ENCODE measurements around the gene KIF4A.
"Not testable (repeated sequence)": the region's sequence is repeated elsewhere in the genome, so short reads cannot be mapped to it uniquely, and the experiment has no call there.

The KIF4A gene

DNA sequence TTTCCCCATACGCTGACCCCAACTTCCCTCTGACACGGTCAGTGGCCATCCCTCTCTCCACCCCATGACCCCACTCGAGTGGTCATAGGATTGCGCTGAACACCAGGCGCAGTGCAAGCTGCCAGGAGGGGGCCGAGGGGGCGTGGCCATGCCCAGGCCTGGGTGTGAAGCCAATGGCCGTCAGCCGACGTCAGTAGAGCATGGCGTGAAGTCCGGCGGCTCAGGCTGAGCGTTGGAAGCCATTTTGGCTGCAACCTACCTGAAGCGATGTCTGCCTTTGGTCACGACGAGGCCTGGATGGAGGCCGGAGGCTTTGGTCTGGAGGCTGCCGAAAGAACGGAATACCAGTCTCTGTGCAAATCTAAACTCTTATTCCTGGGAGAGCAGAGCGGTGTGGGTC, 8.0 kb upstream of the KIF4A start, which contains the start of gene RAB41:
Gene RAB41 (plus strand): TSS at position 222 of the 400 bp plus-strand sequence. CDS start 46 bp downstream, at position 268.
- DNase-seq = no peak

DNA sequence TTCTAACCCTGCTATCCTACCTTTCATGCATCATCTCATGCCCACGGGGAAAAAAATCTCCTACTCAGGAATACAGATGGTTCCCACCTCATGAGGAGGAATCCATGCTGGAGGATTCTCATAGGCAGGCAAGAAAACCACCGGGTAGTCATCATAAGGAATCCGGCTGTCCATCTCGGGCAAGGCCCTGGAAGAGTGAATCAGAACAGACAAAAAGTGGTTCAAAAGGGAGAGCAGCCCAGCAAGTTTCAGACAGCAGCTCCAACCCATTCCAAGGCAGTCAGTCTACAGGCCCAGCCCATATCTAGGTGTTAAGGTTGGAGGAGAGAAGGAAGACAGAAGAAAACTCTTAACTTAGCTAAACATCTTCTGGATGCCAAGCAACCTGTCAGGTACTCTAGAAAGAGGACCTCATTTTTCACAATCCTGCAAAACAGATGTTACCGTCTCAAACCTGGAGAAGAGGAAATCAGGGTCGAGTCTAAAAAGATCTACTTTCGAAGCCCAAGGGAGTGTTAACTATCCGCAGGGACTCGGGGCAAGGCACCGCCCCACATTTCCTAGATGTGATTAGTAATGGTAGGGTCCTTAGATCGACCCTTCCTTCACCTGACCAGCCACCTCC, 624 bp upstream of the KIF4A start:
- no peak for DNase-seq

DNA sequence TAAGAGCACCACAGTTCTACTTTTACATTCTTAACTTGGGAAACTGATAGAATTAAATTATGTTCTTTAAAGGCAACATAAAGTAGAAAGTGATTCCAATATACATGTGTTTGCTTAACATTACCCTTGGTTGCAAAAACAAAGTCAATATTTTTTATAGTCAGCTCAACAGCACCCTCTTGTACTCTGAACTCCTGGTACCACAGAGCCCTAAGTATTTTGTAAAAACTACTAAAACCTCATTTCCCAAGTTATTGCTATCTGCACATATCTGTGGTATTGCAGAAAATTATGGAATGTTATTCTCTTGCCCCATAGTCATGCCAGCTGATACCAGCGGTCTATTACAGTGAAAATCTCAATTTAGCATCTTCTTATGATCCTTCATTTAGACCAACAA, 2.9 kb downstream of the KIF4A start:
- no peak for DNase-seq

DNA sequence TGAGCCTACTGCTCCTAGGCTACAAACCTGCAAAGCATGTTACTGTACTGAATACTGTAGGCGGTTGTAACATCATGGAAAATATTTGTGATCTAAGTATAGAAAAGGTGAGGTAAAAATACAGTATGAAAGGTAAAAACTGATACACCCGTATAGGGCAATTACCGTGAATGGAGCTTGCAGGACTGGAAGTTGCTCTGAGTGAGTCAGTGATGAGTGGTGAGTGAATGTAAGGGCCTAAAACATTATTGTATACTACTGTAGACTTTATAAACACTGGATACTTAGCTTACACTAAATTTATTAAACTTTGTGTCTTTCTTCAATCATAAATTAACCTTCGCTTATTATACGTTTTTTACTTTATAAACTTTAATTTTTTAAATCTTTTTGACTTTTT, 3.7 kb downstream of the KIF4A start:
- no peak for DNase-seq

DNA sequence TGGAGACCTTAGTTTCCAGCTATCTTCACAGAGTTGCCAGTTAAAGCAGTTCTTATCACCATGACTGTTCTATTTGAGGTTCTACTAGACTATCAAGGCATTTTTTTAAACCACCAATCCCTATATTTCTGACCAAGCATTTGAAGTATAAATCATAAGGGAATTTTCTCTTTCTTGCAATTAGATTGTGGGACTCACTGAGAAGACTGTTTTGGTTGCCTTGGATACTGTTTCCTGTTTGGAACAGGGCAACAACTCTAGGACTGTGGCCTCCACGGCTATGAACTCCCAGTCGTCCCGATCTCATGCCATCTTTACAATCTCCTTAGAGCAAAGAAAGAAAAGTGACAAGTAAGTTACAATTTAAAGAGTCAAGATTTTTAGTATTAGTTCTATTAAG, 11.8 kb downstream of the KIF4A start:
- no peak for DNase-seq

DNA sequence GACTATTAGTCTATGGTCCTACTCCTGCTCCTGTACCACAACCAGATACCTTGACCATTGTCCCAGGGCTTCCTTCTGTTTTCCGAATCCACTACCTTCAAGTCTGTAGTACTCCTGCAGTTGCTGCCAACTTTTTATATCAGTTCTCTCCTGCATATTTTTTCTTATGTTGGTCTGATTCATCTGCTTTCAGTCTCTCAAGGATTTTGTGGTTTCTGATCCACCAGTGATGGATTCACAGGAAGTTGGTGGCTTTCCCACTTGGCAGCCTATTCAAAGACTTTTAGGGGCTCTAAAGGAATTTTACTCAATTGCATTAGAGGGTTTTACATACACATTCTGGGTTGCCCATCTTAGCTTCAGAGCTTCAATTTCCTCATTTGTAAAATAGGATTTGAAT, 23.6 kb downstream of the KIF4A start:
- no peak for DNase-seq

DNA sequence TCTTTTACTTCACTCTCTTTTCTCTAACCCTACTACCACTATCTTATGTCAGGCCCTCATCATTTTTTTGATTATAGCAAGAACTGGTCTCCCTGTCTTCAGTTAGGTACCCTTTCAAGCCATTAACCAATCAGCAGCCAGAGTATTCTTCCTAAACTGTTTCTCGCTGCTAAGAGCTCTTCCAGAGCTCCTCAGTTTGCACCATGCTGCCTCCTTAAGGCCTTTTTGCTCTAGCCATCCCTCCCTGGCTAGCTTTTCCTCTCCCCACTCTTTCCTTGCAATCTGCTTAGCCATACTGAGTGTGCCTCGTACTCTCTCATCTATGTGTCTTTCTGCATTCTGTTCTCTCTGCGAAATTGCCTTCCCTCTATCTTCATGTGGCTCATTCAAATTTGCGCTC, 32.9 kb downstream of the KIF4A start:
- DNase-seq = no peak

DNA sequence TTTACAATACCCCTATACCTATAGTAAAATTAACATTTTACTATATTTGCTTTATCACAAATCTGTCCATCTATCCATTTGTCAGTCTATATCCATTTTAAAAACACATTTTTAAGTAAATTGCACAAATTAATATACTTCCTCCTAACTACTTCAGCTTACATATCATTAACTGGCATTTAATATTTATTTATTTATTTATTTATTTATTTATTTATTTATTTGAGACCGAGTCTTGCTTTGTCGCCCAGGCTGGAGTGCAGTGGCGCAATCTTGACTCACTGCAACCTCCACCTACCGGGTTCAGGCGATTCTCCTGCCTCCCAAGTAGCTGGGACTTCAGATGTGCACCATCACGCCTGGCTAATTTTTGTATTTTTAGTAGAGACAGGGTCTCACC, 33.7 kb downstream of the KIF4A start:
- DNase-seq = not testable (repeated sequence)

GRCh38 chrX:70324326-70324725, 34.4 kb downstream of the KIF4A start:
- no peak for DNase-seq

DNA sequence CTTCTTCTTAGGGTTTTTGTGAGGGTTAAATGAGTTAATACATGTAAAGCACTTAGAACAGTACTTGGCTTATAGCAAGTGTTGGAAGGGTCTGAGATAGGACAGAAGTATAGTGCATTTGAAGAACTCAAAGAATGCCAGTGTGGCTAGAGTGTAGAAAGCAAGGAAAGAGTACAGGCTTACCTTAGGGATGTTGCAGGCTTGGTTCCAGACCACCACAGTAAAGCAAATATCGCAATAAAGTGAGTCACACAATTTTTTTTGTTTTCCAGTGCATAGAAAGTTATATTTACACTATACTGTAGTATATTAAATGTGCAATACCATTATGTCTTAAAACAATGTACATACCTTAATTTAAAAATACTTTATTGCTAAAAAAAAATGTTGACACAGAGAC, 41.3 kb downstream of the KIF4A start:
- no peak for DNase-seq

GRCh38 chrX:70332600-70332999, 42.7 kb downstream of the KIF4A start:
- no peak for DNase-seq

- DNase-seq = no peak
Observed at GRCh38 chrX:70336767-70337166, 46.9 kb downstream of the KIF4A start.

GRCh38 chrX:70338290-70338689, 48.4 kb downstream of the KIF4A start:
- DNase-seq = no peak

DNA sequence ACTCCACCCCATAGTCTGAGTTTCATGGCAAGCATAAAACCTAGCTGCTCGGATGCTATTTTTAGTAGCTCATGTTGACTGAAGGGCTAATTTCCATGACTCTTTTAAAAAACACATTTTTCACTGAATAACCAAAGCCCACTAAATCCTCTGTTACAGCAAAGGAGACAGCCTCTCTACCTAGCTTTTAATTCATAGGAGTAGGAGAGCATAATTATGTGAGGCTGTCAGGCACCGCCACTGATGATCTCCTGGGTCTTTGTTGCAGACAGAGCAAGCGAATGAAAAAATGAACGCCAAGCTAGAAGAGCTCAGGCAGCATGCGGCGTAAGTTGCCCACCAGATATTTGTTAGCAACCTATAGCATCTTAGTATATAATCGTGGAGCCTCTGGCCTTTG, 53.5 kb downstream of the KIF4A start:
- no peak for DNase-seq

- DNase-seq = no peak
Observed at GRCh38 chrX:70346418-70347070, 56.6 kb downstream of the KIF4A start.

- not testable (repeated sequence) for DNase-seq
Observed at GRCh38 chrX:70348825-70349224, 58.9 kb downstream of the KIF4A start.

GRCh38 chrX:70349367-70350125, 59.6 kb downstream of the KIF4A start:
- DNase-seq = not testable (repeated sequence)

- no peak for DNase-seq
Observed at GRCh38 chrX:70352496-70352895, 62.6 kb downstream of the KIF4A start.

- DNase-seq = no peak
Observed at GRCh38 chrX:70353514-70353913, 63.6 kb downstream of the KIF4A start.

DNA sequence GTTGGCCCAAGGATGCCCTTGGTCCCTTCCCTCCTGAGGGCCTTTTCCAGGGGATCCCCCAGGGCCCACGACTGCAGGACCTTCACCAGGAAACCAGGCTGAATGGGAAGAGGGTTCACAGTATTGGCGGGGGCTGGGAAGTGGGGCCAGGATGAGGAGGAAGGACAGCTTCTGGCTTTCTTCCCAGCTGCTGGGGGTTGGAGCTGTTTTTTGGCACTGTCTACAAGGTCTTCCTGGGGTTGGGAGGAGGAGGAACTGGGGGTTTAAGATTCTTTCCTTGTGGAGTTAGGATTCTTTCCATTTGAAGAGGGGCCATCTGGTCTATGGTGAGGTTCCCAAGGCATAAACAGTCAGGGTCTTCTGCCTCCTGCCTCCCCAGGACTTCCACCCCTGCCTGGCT, 64.8 kb downstream of the KIF4A start:
- DNase-seq = no peak

DNA sequence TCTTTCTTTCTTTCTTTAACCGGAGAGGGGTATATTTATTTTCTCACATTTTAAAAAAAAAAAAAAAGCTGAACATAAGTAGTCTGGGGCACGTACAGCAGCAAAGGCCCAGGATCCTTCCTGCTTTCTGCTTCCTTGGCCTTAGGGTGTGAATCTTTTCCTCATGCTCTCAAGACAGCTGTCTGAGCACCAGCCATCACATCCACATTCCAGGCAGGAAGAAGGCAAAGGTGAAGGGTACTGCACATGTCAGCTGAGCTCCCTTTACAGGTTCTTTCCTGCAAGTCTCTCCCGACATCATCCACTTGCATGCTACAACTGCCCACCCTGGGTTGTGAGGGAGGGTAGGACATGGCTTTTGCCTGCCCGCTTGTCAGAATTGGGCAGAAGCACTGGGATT, 69.6 kb downstream of the KIF4A start:
- DNase-seq = no peak

- DNase-seq = no peak
Observed at GRCh38 chrX:70360366-70360765, 70.5 kb downstream of the KIF4A start.

GRCh38 chrX:70368731-70369130, 78.8 kb downstream of the KIF4A start:
- DNase-seq = not testable (repeated sequence)

DNA sequence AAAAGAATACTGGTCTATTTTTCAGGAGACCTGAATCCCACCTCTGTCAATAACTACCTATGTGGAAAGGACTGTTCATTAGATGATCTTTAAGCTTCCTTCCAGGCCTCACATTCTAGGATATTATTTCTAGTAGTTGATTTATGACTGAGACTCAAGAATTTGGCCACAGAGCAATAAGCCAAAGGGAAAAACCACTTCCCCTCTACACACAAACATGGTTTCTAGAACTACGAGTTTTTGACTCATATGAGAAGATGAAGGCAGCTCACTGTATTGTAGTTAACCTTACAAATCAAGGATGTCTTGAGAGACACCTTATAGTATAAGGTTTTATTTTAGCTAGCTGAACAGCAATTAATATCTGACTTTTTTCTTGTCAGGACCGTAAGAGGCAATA, 96.3 kb downstream of the KIF4A start:
- no peak for DNase-seq
